ENCODE measurements around the gene MRI1.
"Not testable (repeated sequence)": the region's sequence is repeated elsewhere in the genome, so short reads cannot be mapped to it uniquely, and the experiment has no call there.

MRI1 gene

DNA sequence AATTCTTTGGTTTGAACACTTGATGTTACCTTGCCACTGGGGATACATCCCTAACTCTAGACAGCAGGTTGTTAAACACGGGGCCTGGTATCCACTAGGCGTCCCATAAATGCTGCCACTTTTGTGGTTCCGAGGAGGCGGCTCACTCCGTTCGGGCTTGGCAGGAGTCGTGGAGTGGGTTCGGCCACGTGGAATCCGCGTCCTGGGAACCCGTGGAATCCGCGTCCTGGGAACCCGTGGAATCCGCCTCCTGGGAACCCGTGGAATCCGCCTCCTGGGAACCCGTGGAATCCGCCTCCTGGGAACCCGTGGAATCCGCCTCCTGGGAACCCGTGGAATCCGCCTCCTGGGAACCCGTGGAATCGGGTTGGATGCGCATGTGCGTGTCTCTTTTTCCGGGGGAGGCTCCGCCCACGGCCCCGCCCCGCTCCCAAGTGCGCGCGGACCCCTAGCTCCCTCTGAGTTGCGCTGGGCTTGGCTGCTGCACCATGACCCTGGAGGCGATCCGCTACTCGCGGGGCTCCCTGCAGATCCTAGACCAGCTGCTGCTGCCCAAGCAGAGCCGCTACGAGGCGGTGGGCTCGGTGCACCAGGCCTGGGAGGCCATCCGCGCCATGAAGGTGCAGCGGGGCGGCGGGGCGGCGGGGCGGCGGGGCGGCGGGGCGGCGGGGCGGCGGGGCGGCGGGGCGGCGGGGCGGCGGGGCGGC is at the start of gene MRI1:
Gene MRI1, plus strand, starts transcription at position 422 of the 707 bp plus-strand sequence. Its CDS starts 67 bp downstream, at position 489.
- peak; percentile 51 for DNase-seq

DNA sequence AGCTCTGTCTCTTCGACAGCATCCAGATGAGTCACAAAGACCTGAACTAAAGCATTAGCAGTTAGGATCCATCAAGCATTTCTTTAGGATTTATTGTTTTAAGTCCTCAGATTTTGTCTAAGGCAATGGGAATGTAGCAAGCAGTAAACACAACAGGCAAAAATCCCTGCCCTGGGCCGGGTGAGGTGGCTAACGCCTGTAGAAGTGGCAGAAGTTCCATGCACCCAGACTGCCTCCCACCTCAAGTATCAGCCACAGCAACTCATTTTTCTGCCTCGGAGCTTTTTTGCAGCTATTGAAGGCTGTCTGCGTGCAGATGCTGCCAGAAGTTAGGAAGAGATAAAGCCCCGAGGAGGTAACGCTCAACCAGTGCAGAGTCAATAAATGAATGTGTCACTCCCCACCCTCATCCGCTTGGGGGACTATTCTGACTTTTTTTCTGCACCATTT is 47.1 kb upstream of the MRI1 start:
- DNase-seq: no peak

DNA sequence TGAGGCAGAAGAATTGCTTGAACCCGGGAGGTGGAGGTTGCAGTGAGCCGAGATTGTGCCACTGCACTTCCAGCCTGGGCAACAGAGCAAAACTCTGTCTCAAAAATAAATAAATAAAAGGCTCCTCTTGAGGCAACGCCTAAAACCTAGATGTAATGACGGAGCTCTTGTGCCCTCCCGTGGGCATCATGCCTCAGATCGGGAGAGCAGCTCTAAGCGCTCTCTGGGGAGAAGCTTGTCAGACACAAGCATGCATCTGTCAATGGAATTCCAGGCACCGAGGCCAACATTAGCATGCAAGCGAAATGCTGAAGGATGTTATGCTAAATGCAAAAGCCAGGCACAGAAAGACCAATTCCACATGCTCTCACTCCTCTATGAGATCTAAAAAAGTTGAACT is 45.6 kb upstream of the MRI1 start:
- peak; percentile 56 for DNase-seq

DNA sequence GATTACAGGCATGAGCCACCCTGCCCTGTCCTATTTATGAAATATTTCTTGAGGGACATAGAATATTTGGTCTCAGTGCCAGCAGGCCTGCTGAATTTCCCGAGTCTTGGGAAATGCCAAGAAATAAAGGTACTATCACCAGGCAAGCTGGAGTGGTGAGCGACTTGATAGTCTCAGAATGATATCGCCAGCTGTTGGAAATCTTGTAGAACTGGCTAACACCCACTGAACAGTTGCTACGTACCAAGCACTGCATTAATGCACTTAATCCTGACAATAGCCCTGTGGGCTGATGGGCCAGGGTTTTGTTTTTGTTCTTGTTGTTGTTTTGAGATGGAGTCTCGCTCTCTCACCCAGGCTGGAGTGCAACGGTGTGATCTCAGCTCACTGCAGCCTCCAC is 42.2 kb upstream of the MRI1 start:
- DNase-seq: no peak

GRCh38 chr19:13723206-13723605 is 41.1 kb upstream of the MRI1 start:
- no peak for DNase-seq

GRCh38 chr19:13726323-13726722 is 38.0 kb upstream of the MRI1 start:
- no peak for DNase-seq

- no peak for DNase-seq
These were observed 36.5 kb upstream of the MRI1 start for GRCh38 chr19:13727798-13728197.

DNA sequence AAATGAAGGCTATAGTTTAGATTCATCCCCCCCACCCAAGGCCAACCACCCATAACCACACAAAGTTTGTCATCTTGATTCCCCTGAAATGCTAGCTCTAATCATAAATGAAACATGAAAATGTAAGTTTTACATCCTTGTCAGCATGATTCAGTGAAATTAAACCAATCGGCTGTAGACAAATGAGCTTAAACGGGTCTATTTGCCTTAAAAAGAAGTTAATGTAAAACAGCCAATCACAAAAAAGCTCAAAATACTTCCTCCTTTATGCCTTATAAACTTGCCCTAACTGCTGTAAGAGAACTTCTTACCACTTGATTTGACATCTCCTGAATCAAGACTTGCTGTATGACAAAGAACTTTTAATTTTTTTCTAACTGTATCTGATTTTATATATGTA is 34.5 kb upstream of the MRI1 start:
- no peak for DNase-seq

DNA sequence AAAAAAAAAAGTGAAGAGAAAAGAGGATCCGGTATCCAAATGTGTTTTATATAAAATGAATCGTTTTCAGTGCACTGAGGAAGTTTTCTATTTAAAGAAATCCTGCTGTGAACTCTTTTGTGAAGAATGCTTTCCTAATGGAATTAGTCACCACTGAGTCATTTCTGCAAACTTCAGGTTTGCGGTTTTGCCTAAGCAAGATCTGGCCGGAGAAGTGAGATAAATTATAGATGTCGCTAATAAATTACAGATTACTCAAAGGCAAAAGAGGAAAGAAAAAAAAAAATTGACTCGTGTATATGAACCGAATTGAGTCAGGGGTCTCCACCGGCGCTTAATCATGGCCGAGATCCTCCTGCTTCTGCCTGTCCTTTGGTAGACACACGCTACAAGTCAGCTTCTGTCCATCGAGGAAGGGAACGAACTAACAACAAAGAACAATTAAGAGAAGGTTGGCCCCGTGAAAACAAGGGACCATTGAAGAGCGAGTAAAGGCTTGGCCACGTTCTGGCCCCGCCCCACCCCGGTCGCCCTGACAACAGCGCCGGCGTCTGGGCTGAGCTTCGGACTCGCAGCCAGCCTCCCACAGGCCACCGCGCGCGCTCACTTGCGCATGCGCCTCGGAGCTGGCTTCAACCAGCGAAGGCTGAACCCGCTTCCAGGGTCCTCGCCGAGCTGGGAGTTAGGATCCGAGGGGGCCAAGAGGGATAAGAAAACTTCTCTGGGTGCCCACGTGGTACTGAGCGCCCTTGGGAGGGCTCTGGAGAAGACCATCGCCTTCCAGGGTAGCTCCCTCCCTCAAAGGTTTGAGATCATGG is 33.0 kb upstream of the MRI1 start:
- DNase-seq: peak; percentile 79

GRCh38 chr19:13732337-13732736 is 32.0 kb upstream of the MRI1 start:
- no peak for DNase-seq

DNA sequence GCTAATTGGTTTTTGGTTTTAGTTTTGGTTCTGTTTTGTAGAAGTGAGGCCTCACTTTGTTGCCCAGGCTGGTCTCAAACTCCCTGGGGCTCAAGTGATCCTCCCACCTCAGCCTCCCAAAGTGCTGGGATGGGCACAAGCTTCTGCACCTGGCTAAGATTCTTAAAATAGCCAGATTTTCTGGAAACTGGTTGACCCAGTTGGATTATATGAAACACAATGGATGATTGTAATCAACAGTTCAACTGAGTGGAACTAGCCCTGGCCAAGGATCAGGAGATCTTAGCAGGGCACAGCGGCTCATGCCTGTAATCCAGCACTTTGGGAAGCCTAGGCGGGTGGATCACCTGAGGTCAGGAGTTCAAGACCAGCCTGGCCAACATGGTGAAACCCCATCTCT is 29.6 kb upstream of the MRI1 start:
- no peak for DNase-seq

GRCh38 chr19:13738073-13738472 is 26.2 kb upstream of the MRI1 start:
- DNase-seq: no peak

- no peak for DNase-seq
These were observed 22.4 kb upstream of the MRI1 start for GRCh38 chr19:13741893-13742292.

GRCh38 chr19:13742756-13743155 is 21.6 kb upstream of the MRI1 start:
- no peak for DNase-seq

- no peak for DNase-seq
These were observed 20.1 kb upstream of the MRI1 start for GRCh38 chr19:13744174-13744573.

DNA sequence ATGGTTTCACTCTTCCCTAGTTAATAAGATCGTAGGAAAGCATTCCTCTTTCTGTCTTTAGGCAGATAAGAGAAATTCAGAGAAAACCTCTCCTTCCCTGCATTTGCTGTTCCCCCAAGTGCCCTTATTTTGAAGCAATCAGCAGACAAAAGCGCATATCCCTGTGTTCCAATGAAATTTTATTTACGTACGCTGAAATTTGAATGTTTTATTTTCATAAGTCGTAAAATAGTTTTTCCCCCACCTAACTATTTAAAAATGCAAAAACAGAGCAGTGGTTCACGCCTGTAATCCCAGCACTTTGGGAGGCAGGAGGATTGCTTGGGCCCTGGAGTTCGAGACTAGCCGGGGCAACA is 17.2 kb upstream of the MRI1 start:
- no peak for DNase-seq

GRCh38 chr19:13748169-13748828 is 16.0 kb upstream of the MRI1 start:
- no peak for DNase-seq

DNA sequence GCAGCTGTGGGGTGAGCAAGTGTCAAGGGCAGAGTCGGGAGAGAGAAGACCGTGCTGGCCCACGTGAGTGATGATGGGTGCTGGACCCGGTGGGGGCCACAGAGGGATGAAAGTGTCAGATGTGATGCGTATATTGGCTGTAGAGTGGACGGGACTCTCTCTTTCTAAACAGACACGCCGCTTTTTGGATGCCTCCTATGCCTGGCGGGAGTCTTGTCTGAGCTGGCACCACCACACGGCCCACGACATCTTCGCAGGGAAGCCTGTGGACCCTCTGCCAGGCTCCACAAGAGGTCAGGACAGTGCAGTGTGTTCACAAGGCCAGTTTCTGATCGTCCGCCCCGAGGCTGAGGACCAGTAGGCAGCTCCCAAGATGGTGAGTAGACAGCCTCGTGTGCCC is 12.9 kb upstream of the MRI1 start:
- DNase-seq: no peak

DNA sequence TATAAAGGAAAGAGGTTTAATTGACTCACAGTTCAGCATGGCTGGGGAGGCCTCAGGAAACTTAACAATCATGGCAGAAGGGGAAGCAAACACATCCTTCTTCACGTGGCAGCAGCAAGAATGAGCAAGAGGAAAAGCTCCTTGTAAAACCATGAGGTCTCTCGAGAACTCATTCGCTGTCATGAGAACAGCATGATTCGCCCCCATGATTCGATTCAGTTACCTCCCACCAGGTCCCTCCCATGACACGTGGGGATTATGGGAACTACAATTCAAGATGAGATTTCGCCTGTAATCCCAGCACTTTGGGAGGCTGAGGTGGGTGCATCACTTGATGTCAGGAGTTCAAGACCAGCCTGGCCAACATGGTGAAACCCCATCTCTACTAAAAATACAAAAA is 10.7 kb upstream of the MRI1 start:
- DNase-seq: not testable (repeated sequence)

DNA sequence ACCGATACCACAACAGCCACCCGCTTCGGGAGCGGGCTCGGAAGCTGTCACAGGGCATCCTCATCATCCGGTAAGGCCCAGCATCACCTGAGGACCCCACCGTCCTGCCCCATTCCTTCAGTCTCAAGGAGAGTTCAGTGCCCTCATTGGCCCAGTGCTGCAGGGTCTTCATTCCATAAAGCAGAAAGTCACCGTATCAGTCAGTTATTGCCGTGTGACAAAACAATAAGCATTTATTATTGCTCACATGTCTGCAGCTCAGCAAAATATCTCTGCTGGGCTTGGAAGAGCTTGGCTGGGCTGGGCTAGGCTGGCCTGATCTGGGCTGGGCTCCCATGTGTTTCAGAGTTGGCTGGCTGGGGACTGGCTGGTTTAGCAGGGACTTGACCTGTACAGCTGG is 8.1 kb upstream of the MRI1 start:
- DNase-seq: no peak

GRCh38 chr19:13757805-13758772 is 6.2 kb upstream of the MRI1 start:
- DNase-seq: no peak

- DNase-seq: no peak
These were observed 5.5 kb upstream of the MRI1 start for GRCh38 chr19:13758795-13759194.

DNA sequence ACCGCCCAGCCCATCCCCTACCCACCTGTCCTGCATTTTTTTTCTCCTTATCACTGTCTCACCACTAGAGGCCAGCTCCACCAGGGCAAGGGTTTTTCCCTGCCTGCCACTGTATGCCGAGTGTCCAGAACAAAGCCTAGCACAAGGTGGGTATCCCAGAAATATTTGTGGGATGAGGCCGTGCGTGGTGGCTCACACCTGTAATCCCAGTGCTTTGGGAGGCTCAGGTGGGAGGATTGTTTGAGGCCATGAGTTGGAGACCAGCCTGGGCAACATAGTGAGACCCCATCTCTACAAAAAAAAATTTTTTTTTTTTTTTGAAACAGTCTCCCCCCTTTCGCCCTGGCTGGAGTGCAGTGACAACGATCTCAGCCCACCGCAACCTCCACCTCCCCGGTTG is 2.9 kb upstream of the MRI1 start:
- no peak for DNase-seq

Data from NCI-H446 treated with DMSO at 0.1 percent for 48 hours (cell line).